Bronchial epithelial cell (primary cell): Measurements from ENCODE around the gene RAB7B. TPM values are rescaled to one million over a fixed set of nuclear protein-coding genes. Genes with fewer than 3 reads are reported as not detected.
A peak's percentile ranks its signal among the peaks of the same experiment; 100 is the strongest.

ENCODE experiments used
- DNase-seq: peaks from one replicate; pipeline ENCODE4 v3.0.0-alpha.2; 2010; ENCODE audit warnings: low read depth
- FAIRE-seq: peaks from 2 replicates; lab custom pipeline; 2011; peaks lifted over from hg19 to GRCh38; lab: Jason Lieb, UNC
- H3K27me3 ChIP-seq: 2 replicates; pipeline ENCODE4 v1.5.1; 2011; ENCODE audit warnings: low read length; ENCODE audit not compliant: control insufficient read depth, insufficient read depth
- H3K36me3 ChIP-seq: 2 replicates; pipeline ENCODE4 v1.5.1; 2011; ENCODE audit warnings: low read length; ENCODE audit not compliant: control insufficient read depth, insufficient read depth
- H3K4me3 ChIP-seq: 2 replicates; pipeline ENCODE4 v1.5.1; 2011; ENCODE audit warnings: mild to moderate bottlenecking, low read depth, low read length, control low read depth
- total RNA-seq: library from RNA; depleted of rRNA; stranded (reverse); fragments of >200 nt; gene quantifications from 2 replicates; pipeline ENCODE4 v1.2.1, GENCODE V29; 2014
- TF ChIP-seq, protein P1 (sequence below): IDR thresholded peaks from 2 replicates; pipeline ENCODE4 v1.5.1; 2011; ENCODE audit warnings: mild to moderate bottlenecking, moderate library complexity, low read length, control low read depth, inconsistent platforms; ENCODE audit not compliant: insufficient read depth, severe bottlenecking

Gene RAB7B
- total RNA-seq, 1 donor from 2014 or later: 2.9 TPM

DNA sequence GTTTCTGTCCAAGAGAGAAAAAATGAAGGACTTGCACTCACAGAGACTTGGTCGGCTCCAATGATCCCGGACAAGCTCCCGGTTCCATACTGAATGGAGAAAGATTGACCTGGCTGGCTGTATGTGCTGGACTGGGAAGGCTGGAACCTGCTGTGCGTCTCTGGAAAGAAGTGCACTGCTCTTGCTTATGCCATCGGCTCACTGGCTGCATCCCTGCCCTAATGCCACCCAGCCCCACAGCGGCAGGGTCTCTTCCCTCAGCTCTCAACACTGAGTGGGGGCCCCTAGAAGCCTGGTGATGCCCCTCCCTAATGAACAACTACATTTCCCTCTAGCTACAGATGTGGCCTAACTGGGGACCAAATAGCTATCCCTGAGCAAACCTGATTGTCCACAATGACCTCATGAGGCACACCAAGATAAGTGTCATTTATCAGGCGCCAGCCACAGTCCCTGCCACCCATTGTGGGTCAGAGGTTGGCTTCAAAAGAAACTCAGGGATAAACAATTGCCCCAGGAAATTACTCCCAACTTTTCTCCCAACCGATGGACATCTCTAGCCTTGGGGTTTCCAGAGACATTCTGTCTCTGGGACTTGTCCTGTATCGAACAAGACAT lies 17.9 kb upstream of the RAB7B start:
- no peak overlapping the region for H3K4me3 ChIP-seq

GRCh38 chr1:206020393-206021007 lies 17.3 kb upstream of the RAB7B start:
- H3K27me3 ChIP-seq: no peaks in the 10 kb centered on the region
- no peak for FAIRE-seq
- no peak overlapping the region for H3K4me3 ChIP-seq
- H3K36me3 ChIP-seq: no peaks in the 10 kb centered on the region
- no peak for DNase-seq
- TF ChIP-seq, protein P1, sequence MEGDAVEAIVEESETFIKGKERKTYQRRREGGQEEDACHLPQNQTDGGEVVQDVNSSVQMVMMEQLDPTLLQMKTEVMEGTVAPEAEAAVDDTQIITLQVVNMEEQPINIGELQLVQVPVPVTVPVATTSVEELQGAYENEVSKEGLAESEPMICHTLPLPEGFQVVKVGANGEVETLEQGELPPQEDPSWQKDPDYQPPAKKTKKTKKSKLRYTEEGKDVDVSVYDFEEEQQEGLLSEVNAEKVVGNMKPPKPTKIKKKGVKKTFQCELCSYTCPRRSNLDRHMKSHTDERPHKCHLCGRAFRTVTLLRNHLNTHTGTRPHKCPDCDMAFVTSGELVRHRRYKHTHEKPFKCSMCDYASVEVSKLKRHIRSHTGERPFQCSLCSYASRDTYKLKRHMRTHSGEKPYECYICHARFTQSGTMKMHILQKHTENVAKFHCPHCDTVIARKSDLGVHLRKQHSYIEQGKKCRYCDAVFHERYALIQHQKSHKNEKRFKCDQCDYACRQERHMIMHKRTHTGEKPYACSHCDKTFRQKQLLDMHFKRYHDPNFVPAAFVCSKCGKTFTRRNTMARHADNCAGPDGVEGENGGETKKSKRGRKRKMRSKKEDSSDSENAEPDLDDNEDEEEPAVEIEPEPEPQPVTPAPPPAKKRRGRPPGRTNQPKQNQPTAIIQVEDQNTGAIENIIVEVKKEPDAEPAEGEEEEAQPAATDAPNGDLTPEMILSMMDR: no peak

More for the DNA sequence above, 17.9 kb upstream of the RAB7B start:
- Histone ChIP-seq H3K36me3 (no peaks in the 10 kb centered on the region), H3K27me3 (no peaks in the 10 kb centered on the region)
- FAIRE-seq: peak; percentile 52
- TF ChIP-seq, protein P1: no peak
- no peak for DNase-seq

DNA sequence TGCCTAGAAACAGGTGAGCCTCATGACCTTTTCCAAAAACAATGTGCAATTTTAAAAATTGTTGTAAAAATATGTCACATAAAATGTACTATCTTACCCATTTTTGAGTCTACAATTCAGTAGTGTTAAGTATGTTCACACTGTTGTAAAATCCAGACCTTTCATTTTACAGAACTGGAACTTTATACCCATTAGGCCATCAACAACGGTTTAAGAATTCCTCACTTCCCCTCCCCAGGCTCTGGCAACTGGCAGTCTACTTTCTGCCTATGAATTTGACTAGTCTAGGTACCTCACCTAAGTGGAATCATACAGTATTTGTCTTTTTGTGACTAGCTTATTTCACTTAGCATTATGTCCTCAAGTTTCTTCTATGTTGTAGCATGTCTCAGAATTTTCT lies 11.9 kb upstream of the RAB7B start:
- Histone ChIP-seq H3K4me3 (no peak overlapping the region), H3K27me3 (no peaks in the 10 kb centered on the region), H3K36me3 (no peaks in the 10 kb centered on the region)
- TF ChIP-seq, protein P1: no peak
- FAIRE-seq (no peak), DNase-seq (no peak)

DNA sequence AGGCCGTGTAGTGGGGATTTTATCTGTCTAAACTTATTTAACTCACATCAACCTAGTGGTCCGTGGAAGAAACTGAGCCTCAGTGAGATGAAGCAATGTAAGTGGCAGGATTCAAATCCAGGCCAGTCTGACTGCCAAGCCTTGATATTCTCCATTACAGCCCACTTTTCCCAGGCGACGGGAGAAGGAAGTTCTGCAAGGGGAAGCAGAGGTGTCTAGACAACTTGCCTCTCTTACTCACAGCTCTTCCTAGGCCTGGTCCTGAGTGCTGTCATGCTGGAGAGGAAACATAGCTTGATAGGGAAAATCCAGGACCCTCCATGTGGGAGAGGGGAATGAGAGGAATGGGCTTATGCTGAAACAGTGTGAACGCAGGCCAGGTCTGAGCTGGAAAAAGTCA lies 11.4 kb upstream of the RAB7B start:
- Histone ChIP-seq H3K4me3 (no peak overlapping the region), H3K27me3 (no peaks in the 10 kb centered on the region), H3K36me3 (no peaks in the 10 kb centered on the region)
- no peak for DNase-seq
- FAIRE-seq: no peak
- TF ChIP-seq, protein P1: no peak

- DNase-seq (no peak), FAIRE-seq (no peak)
- no peak overlapping the region for H3K4me3 ChIP-seq
- no peaks in the 10 kb centered on the region for H3K36me3 ChIP-seq
- no peaks in the 10 kb centered on the region for H3K27me3 ChIP-seq
- TF ChIP-seq, protein P1: no peak
Observed at GRCh38 chr1:206013026-206013795, 10.0 kb upstream of the RAB7B start.
